Measurements from ENCODE around the gene PRPF38B.

The PRPF38B gene

GRCh38 chr1:108691942-108692723 lies at the start of gene PRPF38B:
Gene PRPF38B, plus strand, starts transcription at chr1:108692310. Its CDS starts 282 bp downstream, at chr1:108692592.
- CTCF ChIA-PET, result interaction anchor here (1.0 to 2.5 kb wide), 10 partner anchors 10 to 209 kb away, joined by 3 to 10 read pairs (median 4); partner anchors contain the start of gene EEIG2
- peak within 1 kb of the TSS; percentile 85 for H3K4me3 ChIP-seq (ENCODE audit: low read depth, low read length)
- TF ChIP-seq, protein P1, sequence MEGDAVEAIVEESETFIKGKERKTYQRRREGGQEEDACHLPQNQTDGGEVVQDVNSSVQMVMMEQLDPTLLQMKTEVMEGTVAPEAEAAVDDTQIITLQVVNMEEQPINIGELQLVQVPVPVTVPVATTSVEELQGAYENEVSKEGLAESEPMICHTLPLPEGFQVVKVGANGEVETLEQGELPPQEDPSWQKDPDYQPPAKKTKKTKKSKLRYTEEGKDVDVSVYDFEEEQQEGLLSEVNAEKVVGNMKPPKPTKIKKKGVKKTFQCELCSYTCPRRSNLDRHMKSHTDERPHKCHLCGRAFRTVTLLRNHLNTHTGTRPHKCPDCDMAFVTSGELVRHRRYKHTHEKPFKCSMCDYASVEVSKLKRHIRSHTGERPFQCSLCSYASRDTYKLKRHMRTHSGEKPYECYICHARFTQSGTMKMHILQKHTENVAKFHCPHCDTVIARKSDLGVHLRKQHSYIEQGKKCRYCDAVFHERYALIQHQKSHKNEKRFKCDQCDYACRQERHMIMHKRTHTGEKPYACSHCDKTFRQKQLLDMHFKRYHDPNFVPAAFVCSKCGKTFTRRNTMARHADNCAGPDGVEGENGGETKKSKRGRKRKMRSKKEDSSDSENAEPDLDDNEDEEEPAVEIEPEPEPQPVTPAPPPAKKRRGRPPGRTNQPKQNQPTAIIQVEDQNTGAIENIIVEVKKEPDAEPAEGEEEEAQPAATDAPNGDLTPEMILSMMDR (IDR thresholded peaks at IDR 0.05; ENCODE audit: insufficient read depth, low read length, missing control alignments), result no peak
- no peak for DNase-seq (ENCODE audit: low read depth, low spot score)
- POLR2A ChIA-PET, result interaction anchor here (0.6 to 2.2 kb wide), 10 partner anchors 10 to 491 kb away, joined by 3 to 8 read pairs (median 4); partner anchors contain the start of genes HENMT1 and STXBP3

DNA sequence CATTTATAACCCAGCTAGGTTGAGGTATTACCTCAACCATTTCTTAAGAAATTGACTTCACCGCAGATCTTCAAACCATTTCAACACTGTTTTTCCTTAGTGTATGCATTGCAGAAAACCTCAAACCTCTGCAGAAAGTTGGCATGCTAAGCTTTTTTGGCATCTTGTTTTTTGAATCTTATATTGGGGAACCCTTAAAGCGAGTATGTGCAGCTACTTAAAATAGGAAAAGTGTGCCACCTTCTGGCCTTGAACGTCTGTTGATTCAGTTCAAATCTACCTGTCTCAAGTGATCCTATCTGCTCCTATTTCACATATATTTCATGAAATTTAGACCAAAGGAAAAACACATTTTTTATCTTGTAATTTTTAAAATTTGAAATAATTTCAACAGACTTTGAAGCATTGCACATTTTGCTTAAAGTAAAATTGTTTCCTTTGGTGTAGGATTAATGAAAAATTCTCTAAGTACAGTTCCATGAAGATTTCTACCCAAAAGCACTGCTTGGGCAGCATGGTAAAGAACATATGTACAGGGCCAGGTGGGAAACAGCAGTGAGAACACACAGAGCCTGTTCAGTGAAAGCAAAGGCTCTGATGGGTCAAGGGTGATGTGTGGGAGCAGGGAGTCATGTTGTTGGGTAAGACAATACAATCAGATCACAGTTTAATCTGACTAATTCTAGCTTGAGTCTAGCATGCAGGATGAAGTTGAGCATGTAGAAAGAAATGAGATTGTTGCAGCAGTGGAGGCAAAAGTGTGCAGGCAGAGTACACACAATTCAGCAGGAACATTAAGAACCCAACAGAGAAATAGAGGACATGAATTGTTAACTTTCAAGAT lies 48.4 kb upstream of the PRPF38B start:
- TF ChIP-seq, protein P1 (IDR thresholded peaks at IDR 0.05; ENCODE audit: insufficient read depth, low read length, missing control alignments), result peak; percentile 46
- ChIA-PET POLR2A (interaction anchor here (0.6 kb wide), 1 partner anchor 319 kb away, joined by 3 read pairs; no protein-coding TSS in a partner anchor), CTCF (interaction anchor here (0.6 to 5.6 kb wide), 32 partner anchors 8 to 861 kb away, joined by 3 to 303 read pairs (median 4); partner anchors contain the start of genes EEIG2 and PRPF38B)
- peak; percentile 37 for DNase-seq (ENCODE audit: low read depth, low spot score)
- no peak overlapping the region for H3K4me3 ChIP-seq (ENCODE audit: low read depth, low read length)

GRCh38 chr1:108644984-108645383 lies 47.1 kb upstream of the PRPF38B start:
- DNase-seq (ENCODE audit: low read depth, low spot score), result no peak
- TF ChIP-seq, protein P1 (IDR thresholded peaks at IDR 0.05; ENCODE audit: insufficient read depth, low read length, missing control alignments), result no peak
- POLR2A ChIA-PET, result no interaction called here
- CTCF ChIA-PET, result interaction anchor here (0.9 to 5.6 kb wide), 11 partner anchors 11 to 863 kb away, joined by 3 to 303 read pairs (median 4); partner anchors contain the start of genes EEIG2 and PRPF38B
- H3K4me3 ChIP-seq (ENCODE audit: low read depth, low read length), result no peak overlapping the region

GRCh38 chr1:108645564-108646184 lies 46.4 kb upstream of the PRPF38B start:
- ChIA-PET POLR2A (no interaction called here), CTCF (interaction anchor here (0.8 to 5.6 kb wide), 7 partner anchors 16 to 429 kb away, joined by 3 to 303 read pairs (median 4); partner anchors contain the start of genes EEIG2 and PRPF38B)
- TF ChIP-seq, protein P1 (IDR thresholded peaks at IDR 0.05; ENCODE audit: insufficient read depth, low read length, missing control alignments), result no peak
- no peak overlapping the region for H3K4me3 ChIP-seq (ENCODE audit: low read depth, low read length)
- no peak for DNase-seq (ENCODE audit: low read depth, low spot score)

GRCh38 chr1:108646265-108646647 lies 45.9 kb upstream of the PRPF38B start:
- DNase-seq (ENCODE audit: low read depth, low spot score), result no peak
- ChIA-PET POLR2A (no interaction called here), CTCF (interaction anchor here (0.6 to 5.6 kb wide), 6 partner anchors 17 to 442 kb away, joined by 3 to 303 read pairs (median 4); partner anchors contain the start of genes EEIG2 and PRPF38B)
- H3K4me3 ChIP-seq (ENCODE audit: low read depth, low read length), result no peak overlapping the region
- TF ChIP-seq, protein P1 (IDR thresholded peaks at IDR 0.05; ENCODE audit: insufficient read depth, low read length, missing control alignments), result no peak
